ACC112 (cell line): ENCODE data around the gene WDSUB1.

Experiments
- H2AFZ ChIP-seq: fragments of 200-600 bp; sonication (generic); one replicate; pipeline ENCODE4 v1.6.0; 2017; ENCODE audit warnings: antibody characterized with exemption, low read length; ENCODE audit not compliant: unreplicated experiment
- H3K27ac ChIP-seq: fragments of 200-600 bp; sonication (generic); 2 replicates; pipeline ENCODE4 v1.5.1; 2014; ENCODE audit warnings: low read depth, mild to moderate bottlenecking, antibody characterized with exemption, low read length, moderate library complexity
- H3K27me3 ChIP-seq: fragments of 200-600 bp; sonication (generic); 2 replicates; pipeline ENCODE4 v1.6.1; 2014; ENCODE audit warnings: mild to moderate bottlenecking, antibody characterized with exemption, low read length, moderate library complexity, mixed read lengths; ENCODE audit not compliant: insufficient read depth
- H3K36me3 ChIP-seq: fragments of 200-600 bp; sonication (generic); 2 replicates; pipeline ENCODE4 v1.6.1; 2016; ENCODE audit warnings: mild to moderate bottlenecking, antibody characterized with exemption, low read length, moderate library complexity, mixed read lengths; ENCODE audit not compliant: insufficient read depth
- H3K4me1 ChIP-seq: fragments of 200-600 bp; sonication (generic); one replicate; pipeline ENCODE4 v1.6.1; 2016; ENCODE audit warnings: low read length, mixed read lengths; ENCODE audit not compliant: insufficient read depth, unreplicated experiment, control insufficient read depth
- H3K4me3 ChIP-seq: fragments of 200-600 bp; sonication (generic); 2 replicates; pipeline ENCODE4 v1.5.1; 2014; ENCODE audit warnings: mild to moderate bottlenecking, low read depth, low read length
- H3K79me2 ChIP-seq: fragments of 200-600 bp; sonication (generic); one replicate; pipeline ENCODE4 v1.6.0; 2016; ENCODE audit warnings: low read length; ENCODE audit not compliant: control insufficient read depth, unreplicated experiment, insufficient read depth

The WDSUB1 gene

GRCh38 chr2:159243529-159243928 is 43.0 kb downstream of the WDSUB1 start:
- Histone ChIP-seq H3K36me3 (peaks cover 31% of the 10 kb centered on the region), H3K4me1 (peaks cover 3% of the 10 kb centered on the region), H3K27ac (no peak overlapping the region)

GRCh38 chr2:159234868-159235267 is 51.6 kb downstream of the WDSUB1 start:
- H3K27ac ChIP-seq, result no peak overlapping the region
- H3K36me3 ChIP-seq, result peaks cover 17% of the 10 kb centered on the region
- no peaks in the 10 kb centered on the region for H3K27me3 ChIP-seq
- no peak overlapping the region for H3K4me3 ChIP-seq
- H3K4me1 ChIP-seq, result no peaks in the 10 kb centered on the region
- no peak overlapping the region for H2AFZ ChIP-seq
- H3K79me2 ChIP-seq, result no peaks in the 10 kb centered on the region

More at GRCh38 chr2:159243529-159243928, 43.0 kb downstream of the WDSUB1 start:
- Histone ChIP-seq H3K27me3 (no peaks in the 10 kb centered on the region), H2AFZ (no peak overlapping the region), H3K4me3 (no peak overlapping the region), H3K79me2 (no peaks in the 10 kb centered on the region)

DNA sequence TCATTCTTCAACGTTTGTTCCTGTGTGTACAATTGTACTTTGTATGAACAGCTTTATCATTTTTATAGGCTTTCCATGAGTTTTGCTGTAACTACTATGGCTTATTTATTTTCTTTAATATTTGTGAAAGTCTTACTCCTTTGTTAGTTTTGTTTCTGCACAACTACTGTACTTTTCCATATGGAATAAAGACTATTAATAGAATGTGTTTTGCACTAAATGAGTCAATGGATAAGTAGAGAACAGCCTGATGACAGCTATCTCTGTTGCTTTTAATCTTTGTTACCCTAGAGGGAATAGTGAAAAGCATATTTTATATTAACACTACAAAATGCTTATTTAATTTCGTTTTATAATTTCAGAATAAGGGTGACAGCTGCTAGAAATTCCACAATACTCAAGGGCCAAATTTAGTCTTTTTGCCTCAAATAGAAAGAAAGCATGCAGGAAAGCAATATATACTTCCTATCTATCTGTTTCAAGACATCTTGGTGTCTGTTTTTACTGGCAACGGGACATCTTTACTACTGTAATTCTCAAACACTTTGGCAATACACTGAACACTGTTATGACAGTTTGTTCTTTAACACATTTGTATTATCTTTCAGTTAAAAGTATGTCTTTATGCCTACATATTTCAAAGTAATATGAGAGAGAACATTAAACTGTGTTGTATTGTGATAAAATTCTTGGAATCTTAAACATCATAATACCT is 53.9 kb downstream of the WDSUB1 start:
- no peak overlapping the region for H3K27ac ChIP-seq
- H3K4me3 ChIP-seq, result no peak overlapping the region
- H3K27me3 ChIP-seq, result no peaks in the 10 kb centered on the region
- no peaks in the 10 kb centered on the region for H3K4me1 ChIP-seq
- H3K79me2 ChIP-seq, result no peaks in the 10 kb centered on the region
- H2AFZ ChIP-seq, result no peak overlapping the region
- peaks cover 15% of the 10 kb centered on the region; the same call in 1 of the 2 replicates for H3K36me3 ChIP-seq

DNA sequence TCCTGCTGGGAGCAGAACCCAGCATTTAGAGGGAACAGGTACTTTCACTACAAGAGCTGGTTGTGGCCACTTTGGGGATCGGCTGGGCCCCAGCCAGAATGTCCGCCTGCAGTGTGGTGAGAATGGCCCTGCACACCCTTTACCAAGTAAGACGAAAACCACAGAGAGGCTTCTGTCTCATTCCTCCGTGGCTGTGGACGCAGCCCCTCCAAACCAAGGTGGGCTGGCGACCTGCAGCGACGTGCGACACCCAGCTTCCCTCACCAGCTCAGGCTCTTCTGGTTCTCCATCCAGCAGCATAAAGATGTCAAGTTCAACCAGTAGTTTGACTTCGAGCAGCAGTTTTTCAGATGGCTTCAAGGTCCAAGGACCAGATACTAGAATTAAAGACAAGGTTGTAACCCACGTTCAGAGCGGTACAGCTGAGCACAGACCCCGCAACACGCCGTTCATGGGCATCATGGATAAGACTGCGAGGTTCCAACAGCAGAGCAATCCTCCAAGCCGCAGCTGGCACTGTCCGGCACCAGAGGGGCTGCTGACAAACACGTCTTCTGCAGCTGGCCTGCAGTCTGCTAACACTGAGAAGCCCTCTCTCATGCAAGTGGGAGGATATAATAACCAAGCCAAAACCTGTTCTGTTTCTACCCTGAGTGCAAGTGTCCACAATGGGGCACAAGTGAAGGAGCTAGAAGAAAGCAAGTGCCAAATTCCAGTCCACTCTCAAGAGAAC is 56.2 kb downstream of the WDSUB1 start:
- Histone ChIP-seq H3K79me2 (no peaks in the 10 kb centered on the region), H3K27ac (no peak overlapping the region), H3K4me1 (no peaks in the 10 kb centered on the region), H3K36me3 (peaks cover 11% of the 10 kb centered on the region; the same call in 1 of the 2 replicates), H3K4me3 (no peak overlapping the region), H3K27me3 (no peaks in the 10 kb centered on the region), H2AFZ (no peak overlapping the region)

DNA sequence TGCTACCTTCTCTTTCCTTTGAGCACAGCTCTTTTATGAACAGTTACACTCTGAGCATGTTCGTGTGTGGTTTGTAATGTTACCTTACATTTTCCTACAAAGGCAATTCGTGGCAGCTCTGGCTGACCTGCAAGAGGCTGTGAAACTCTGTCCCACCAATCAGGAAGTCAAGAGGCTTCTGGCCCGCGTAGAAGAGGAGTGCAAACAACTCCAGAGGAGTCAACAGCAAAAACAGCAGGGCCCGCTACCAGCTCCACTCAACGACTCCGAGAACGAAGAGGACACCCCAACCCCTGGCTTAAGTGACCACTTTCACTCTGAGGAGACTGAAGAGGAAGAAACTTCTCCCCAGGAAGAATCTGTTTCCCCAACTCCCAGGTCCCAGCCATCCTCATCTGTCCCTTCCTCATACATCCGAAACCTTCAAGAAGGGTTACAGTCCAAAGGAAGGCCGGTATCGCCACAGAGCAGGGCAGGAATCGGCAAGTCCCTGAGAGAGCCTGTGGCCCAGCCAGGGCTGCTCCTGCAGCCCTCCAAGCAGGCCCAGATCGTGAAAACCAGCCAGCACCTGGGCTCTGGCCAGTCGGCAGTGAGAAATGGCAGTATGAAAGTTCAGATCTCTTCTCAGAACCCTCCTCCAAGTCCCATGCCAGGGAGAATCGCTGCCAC is 56.9 kb downstream of the WDSUB1 start:
- no peak overlapping the region for H3K4me3 ChIP-seq
- H3K4me1 ChIP-seq, result no peaks in the 10 kb centered on the region
- H3K79me2 ChIP-seq, result no peaks in the 10 kb centered on the region
- H3K27me3 ChIP-seq, result no peaks in the 10 kb centered on the region
- H3K36me3 ChIP-seq, result peaks cover 4% of the 10 kb centered on the region; the same call in 1 of the 2 replicates
- H3K27ac ChIP-seq, result no peak overlapping the region
- H2AFZ ChIP-seq, result no peak overlapping the region

DNA sequence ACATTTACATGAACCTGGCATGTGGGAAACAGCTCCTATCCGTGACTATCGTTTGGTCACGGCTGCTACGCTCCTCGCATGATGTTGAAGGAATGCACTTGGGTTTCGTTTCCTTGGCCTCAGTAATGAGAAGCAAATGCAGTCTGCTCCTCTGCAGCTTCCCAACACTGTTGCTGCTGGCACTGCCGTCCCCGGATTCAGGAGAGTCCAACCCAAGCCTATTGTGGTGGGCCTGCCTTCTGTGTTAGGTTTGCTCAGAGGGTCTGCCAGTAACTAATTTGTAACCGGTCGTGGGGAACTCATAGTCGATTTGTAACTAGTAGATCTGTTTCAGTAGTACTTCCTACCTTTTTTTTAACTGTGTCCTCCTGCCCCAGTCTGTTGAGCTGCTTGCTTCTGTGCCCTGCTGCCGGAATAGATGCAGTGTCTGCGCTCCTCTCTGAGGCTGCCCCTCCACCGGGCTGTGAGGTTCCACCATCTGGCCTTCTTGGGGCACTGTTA is 58.4 kb downstream of the WDSUB1 start:
- H3K36me3 ChIP-seq, result peaks cover 4% of the 10 kb centered on the region; the same call in 1 of the 2 replicates
- H3K27me3 ChIP-seq, result no peaks in the 10 kb centered on the region
- no peak overlapping the region for H2AFZ ChIP-seq
- H3K27ac ChIP-seq, result no peak overlapping the region
- H3K79me2 ChIP-seq, result no peaks in the 10 kb centered on the region
- H3K4me3 ChIP-seq, result no peak overlapping the region
- no peaks in the 10 kb centered on the region for H3K4me1 ChIP-seq

GRCh38 chr2:159227467-159227866 is 59.0 kb downstream of the WDSUB1 start:
- Histone ChIP-seq H3K4me3 (no peak overlapping the region), H3K4me1 (no peaks in the 10 kb centered on the region), H3K79me2 (no peaks in the 10 kb centered on the region), H3K27me3 (no peaks in the 10 kb centered on the region), H3K36me3 (peaks cover 4% of the 10 kb centered on the region; the same call in 1 of the 2 replicates), H2AFZ (no peak overlapping the region), H3K27ac (no peak overlapping the region)

DNA sequence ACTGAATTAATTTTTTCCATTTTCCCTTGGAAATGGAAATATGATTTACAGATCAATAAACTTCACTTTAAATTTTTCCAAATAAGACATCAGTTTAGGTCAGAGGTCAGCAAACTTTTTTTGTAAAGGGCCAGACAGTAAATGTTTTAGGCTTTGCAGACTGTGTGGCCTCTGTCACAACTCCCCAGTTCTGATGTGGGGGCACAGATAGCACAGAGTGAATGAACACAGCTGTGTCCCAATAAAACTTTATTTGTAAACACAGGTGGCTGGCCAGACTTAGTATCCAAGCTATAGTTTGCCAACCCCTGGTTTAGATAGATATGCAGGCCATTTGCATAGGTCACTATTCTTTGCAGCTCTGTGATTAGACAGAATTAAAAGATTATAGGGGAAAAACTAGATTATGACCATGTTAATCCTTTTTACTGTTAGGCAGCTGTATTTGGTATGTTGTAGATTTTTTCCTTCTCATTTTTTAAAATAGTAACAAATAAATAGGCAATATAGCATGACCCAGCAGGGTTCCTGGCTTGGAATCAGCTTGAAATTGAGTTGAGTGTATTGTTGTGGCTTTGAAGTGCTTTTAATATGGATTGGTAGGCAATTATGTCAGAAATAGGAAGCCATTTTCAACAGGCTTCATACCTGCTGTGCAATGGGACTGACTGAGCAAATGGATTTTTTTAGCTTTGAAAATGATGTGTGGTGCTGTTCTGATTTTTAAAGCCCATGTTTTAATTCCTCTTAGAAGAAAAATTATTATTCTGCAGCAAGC is 59.7 kb downstream of the WDSUB1 start:
- Histone ChIP-seq H3K4me3 (no peak overlapping the region), H3K36me3 (peaks cover 4% of the 10 kb centered on the region; the same call in 1 of the 2 replicates), H3K27me3 (no peaks in the 10 kb centered on the region), H3K4me1 (no peaks in the 10 kb centered on the region), H3K27ac (no peak overlapping the region), H3K79me2 (no peaks in the 10 kb centered on the region), H2AFZ (no peak overlapping the region)

- Histone ChIP-seq H3K36me3 (peaks cover 7% of the 10 kb centered on the region), H3K27ac (no peak overlapping the region), H3K4me3 (no peak overlapping the region), H3K27me3 (no peaks in the 10 kb centered on the region), H2AFZ (no peak overlapping the region), H3K79me2 (no peaks in the 10 kb centered on the region), H3K4me1 (no peaks in the 10 kb centered on the region)
Measured at GRCh38 chr2:159226059-159226461, 60.4 kb downstream of the WDSUB1 start.
